HG03354 (cell line): ENCODE results near the gene POLE2.
A peak's percentile ranks its signal among the peaks of the same experiment; 100 is the strongest.
"Not testable (repeated sequence)": the region's sequence is repeated elsewhere in the genome, so short reads cannot be mapped to it uniquely, and the experiment has no call there.

Source experiments
- ATAC-seq: cut with Tn5 transposase; IDR thresholded peaks from one replicate; pipeline ENCODE4 v1.9.1; 2021; ENCODE audit warnings: mild to moderate bottlenecking; ENCODE audit not compliant: unreplicated experiment, poor library complexity, severe bottlenecking

POLE2 gene

DNA sequence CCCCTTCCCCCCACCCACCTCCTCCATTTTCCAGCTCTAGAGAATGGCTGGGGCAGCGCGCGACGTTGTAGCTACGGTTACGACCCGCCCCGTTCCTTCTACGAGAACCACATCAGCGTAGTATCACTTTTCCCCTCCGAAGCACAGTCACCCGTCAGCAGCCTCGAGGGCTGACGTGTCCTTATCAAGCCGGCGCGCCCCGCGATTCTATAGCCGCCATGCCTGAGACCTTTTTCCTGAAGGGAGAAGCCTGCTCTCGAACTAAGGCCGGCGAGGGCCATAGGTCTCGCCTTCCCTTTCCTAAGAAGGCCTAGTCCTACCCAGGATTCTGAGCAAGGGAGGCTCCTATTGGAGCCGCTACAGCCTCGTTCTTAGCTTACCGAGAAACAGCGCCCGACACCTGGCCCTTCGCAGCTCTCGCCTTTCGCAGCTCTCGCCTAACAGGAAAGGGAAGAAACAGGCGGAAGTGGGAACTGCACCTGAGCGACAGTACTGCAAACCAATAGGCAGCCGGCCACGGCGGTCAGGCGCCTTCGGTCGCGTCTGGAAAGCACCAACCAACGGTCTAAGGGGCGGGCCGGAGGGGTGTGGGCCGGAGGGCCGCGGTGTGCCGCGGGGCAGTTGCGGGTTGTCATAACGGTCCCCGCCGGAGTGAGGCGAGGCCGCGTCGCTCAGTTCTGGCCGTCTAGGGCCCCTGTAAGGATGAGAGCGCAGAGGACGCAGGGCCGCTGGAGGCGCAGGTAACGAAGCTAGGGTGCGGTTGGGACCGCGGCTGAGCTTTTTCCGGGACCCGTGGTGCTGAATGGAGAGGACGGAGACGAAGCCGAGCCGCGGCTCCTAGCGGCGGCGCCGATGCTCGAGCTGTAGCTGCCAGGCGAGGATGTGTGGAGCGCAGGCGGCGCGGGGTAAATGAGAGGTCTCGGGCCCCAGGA is 67.6 kb downstream of the POLE2 start, which contains the start of the genes MGAT2 and RPL36AL:
Gene MGAT2, plus strand, starts transcription at position 618 of the 932 bp plus-strand sequence. CDS start 470 bp downstream, outside the sequence.
Gene RPL36AL, minus strand, starts transcription at position 445 of the 932 bp plus-strand sequence. CDS start 1,522 bp downstream, outside the sequence.
- peak; percentile 95 for ATAC-seq

DNA sequence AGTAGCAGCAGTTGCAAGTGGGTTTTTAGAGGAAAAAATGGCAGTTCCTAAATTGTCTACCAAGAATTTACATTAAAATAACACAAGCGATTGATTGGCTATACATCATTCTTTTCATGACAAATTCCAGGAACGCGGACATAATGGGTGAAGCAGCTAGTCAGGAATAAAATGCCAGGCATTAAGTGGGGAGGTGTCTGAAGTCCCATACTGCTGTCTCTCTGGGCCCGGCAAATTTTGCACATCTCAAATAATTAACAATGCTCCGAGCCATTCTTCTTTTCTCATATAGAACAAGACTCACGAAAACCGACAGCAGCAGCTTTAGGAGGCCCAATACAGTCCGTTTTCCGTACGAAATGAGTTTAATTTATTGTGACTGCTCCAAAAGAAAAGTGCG is 68.3 kb downstream of the POLE2 start:
- ATAC-seq: no peak

DNA sequence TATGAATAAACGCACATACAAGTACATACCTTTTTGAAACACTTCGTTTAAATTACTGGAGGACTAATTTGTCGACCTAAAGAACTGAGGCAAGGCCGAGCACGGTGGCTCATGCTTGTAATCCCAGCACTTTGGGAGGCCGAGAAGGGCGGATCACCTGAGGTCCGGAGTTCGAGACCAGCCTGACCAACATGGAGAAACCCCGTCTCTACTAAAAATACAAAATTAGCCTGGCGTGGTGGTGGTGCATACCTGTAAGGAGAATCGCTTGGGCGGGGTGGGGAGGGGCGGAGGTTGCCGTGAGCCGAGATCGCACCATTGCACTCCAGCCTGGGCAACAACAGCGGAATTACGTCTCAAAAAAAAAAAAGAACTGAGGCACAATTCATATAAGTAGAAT is 68.7 kb downstream of the POLE2 start:
- not testable (repeated sequence) for ATAC-seq

DNA sequence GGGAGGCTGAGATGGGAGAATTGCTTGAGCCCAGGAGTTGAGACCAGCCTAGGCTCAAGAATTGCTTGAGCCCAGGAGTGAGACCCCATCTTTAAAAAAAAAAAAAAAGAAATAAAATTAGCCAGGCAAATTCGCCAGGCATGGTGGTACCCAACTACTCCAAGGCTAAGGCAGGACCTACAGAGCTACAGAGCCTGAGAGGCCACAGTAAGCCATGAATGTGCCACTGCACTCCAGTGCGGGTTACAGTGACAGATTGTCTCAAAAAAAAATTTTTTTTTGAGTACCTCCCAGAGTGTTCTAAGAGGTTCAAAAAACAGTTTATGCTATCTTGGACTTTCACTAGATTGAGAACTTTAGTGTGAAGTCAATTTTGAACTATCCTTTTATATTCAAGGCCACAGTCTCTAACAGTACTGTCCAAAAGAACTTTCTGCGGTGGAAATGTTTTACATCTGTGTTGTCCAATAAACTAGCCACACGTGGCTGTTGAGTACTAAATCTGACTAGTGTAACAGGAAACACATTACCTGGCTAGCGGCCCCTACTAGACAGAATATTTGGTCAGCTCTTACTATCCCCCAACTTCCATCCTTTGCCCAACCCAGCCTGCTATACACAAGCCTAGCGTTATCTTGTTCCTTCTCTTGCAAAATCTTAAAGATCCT is 70.0 kb downstream of the POLE2 start:
- ATAC-seq: no peak

DNA sequence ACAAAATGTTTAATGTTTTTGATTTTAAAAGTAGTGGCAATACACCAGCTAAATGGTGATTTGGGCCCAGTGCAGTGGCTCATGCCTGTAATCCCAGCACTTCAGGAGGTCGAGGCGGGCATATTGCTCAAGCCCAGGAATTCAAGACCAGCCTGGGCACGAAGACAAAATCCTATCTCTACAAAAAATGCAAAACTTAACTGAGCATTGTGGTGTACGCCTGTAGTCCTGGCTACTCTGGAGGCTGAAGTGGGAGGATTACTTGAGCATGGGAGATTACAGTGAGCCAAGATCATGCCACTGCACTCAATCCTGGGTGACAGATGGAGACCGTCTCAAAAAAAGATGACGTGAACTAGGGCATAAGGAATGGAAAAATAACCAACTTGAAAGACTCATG is 72.2 kb downstream of the POLE2 start:
- no peak for ATAC-seq

DNA sequence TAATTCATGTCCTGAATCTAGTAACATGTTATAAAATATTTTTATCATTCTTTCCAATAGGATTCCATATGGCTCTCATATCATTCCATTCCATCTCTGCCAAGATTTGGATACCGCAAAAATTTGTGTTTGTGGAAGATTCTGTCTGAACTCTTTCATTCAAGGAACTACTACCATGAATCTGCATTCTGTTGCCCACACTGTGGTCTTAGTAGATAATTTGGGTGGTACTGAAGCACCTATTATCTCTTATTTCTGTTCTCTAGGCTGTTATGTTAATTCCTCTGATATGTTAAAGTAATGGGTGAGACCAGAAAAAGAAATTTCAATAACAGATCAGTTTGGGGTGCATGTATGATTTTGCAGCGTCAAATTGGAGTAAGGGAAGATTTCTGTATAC is 73.8 kb downstream of the POLE2 start:
- no peak for ATAC-seq

DNA sequence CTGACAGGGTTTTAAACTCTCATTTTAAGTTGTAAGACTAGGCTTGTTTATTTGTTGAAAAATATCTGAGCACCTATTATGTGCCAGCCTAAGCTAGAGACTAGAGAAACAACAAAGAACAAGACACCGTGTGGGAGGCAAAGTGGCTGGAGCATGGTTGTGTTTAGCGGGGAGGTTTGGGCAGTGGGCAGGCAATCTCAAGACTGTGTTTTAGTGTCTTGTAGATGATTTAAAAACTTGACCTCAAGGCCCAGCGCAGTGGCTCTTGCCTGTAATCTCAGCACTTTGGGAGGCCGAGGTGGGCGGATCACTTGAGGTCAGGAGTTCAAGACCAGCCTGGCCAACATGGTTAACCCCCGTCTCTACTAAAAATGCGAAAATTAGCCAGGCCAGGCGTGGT is 75.3 kb downstream of the POLE2 start:
- no peak for ATAC-seq

DNA sequence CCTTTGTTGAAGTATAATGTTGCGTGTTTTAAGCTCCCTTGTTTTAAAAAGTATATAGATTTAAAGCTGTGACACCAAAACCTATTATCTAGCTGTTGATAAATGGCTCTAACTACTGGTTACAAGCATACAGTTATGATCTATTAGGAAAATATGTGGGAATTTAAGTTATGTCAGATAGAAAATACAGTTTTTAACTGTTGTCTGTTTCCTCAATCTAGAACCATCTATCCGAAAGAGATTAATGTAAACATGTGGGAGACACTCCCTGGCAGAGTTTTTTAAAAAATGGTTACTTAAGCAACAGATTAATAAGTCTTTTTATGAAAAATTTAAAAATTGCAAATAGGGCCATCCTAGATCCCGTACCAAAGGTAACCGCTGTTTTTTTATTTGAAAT is 75.8 kb downstream of the POLE2 start:
- ATAC-seq: no peak

DNA sequence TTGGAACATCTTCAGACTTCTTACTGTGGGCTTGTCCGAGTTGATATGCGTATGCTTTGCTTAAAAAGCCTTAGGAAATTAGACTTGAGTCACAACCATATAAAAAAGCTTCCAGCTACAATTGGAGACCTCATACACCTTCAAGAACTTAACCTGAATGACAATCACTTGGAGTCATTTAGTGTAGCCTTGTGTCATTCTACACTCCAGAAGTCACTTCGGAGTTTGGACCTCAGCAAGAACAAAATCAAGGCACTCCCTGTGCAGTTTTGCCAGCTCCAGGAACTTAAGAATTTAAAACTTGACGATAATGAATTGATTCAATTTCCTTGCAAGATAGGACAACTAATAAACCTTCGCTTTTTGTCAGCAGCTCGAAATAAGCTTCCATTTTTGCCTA is 80.4 kb downstream of the POLE2 start:
- no peak for ATAC-seq

DNA sequence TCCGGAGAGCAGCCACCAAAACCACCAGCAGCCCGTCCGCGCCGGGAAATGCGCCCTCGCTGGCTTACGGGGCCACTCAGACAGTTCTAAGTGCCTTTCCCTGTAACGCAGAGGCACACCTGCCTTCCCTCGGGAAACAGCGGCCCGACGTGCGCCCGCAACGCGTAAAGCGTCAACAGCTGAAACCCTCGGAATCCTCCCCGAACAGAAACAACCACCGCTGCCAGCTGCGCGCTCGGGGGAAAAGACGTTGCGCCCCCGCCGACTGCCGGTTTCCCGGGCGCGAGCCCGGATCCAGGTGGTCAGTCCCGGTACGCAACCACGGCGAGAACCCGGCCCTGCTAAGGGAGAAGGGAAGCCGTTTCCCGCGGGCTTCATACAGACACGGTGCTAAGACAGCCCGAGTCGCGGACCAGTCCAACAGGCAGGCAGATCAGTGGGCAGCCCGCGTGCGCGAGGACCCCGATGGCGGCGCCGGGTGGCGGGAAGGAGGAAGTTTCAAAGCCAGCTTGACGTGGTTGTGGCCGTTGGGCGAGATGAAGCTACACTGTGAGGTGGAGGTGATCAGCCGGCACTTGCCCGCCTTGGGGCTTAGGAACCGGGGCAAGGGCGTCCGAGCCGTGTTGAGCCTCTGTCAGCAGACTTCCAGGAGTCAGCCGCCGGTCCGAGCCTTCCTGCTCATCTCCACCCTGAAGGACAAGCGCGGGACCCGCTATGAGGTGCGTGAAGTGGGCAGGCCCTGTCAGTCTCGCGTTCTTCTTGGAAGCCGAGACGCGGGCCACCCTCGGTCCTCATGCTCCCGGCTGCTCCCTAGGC is 89.3 kb downstream of the POLE2 start, which contains the start of gene LRR1:
Gene LRR1, plus strand, starts transcription at position 456 of the 816 bp plus-strand sequence. Its CDS starts 81 bp downstream, at position 537.
- peak; percentile 67 for ATAC-seq

DNA sequence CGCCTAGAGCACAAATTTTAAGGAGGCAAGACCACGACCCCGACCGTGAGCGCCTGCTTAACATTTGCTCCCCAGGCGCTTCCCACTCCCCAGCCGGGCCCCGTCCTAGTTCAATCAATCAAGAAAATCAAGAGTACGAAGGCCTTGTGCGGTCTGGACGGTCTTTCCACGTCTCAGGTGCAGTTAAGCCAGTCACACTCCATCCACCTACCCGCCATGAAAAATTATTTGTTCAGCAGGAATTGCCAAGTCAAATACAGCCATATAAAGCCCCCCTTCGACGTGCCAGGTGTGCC is 89.9 kb downstream of the POLE2 start:
- peak; percentile 3 for ATAC-seq

DNA sequence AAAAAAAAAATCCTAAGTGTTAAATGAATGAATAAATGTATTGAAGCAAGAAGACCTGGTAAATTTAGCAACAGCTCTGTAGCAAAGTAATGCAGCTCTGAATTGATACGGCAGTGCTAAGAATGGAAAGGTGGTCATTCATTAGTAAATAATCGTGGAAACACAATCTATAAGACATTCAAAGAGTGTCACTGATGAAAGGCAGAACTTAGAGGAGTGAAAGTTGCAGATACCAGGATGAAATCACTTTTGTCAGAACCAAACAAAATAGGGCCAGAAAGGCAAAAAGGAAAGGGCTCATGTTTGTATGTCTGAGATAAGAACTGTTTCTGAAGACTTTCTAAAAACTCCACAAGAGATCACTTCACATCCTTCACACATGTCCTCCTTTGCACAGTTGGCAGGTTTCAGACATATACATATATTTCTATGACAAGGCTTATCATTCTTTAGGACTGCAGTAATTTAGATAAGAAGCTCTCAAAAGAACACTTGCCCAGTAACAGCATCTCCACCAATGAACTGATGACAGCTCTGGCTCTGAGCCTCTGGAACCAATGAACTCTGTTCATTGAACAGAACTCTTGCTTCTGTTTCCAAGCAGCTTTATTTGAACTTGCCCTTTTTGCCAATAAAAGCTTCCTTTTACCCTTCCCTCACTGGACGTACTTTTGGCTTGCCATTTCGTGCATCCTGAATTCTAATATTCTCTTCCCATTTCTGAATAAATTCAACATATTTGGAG is 93.5 kb downstream of the POLE2 start:
- ATAC-seq: no peak
